ENCODE results near the gene PRR30.

DNA sequence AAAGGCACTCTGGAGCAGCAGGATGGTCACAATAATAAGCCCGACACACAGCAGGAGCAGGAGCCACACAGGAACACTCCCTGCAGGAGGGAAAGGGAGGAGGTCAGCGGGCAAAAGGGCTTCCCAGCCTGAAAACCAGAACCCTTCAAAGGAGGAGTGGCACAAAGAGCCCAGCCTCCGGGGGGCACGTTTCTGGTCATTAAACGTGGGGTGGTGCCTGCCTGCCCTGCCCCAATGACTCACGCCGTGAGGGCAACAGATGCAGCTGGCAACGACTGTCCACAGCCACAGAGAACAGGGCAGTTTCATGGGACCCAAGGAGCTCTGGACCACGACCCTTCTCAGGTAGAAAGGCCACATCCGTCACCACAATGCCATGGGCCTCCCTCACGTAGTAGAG lies 7.8 kb downstream of the PRR30 start:
- TF ChIP-seq, protein P1, sequence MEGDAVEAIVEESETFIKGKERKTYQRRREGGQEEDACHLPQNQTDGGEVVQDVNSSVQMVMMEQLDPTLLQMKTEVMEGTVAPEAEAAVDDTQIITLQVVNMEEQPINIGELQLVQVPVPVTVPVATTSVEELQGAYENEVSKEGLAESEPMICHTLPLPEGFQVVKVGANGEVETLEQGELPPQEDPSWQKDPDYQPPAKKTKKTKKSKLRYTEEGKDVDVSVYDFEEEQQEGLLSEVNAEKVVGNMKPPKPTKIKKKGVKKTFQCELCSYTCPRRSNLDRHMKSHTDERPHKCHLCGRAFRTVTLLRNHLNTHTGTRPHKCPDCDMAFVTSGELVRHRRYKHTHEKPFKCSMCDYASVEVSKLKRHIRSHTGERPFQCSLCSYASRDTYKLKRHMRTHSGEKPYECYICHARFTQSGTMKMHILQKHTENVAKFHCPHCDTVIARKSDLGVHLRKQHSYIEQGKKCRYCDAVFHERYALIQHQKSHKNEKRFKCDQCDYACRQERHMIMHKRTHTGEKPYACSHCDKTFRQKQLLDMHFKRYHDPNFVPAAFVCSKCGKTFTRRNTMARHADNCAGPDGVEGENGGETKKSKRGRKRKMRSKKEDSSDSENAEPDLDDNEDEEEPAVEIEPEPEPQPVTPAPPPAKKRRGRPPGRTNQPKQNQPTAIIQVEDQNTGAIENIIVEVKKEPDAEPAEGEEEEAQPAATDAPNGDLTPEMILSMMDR (IDR thresholded peaks at IDR 0.05): no peak
- no peak for TF ChIP-seq POLR2A (IDR thresholded peaks at IDR 0.05; ENCODE audit: low read depth)

All from esophagus muscularis mucosa (tissue), 3 donors.